Activated naive CD4-positive, alpha-beta T cell treated with Interleukin-2 at 50 U/mL for 16 hours (primary cell): ENCODE results near the gene CXXC5.

Experiments
- DNase-seq: peaks from one replicate; pipeline ENCODE4 v3.0.0-alpha.2; 2020

Gene CXXC5

GRCh38 chr5:139651853-139652787 lies 4.0 kb downstream of the CXXC5 start:
- peak; percentile 55 for DNase-seq

- no peak for DNase-seq
Measured at GRCh38 chr5:139652788-139653241, 4.7 kb downstream of the CXXC5 start.

- no peak for DNase-seq
Measured at GRCh38 chr5:139653616-139654015, 5.5 kb downstream of the CXXC5 start.

GRCh38 chr5:139654464-139654863 lies 6.3 kb downstream of the CXXC5 start:
- DNase-seq: no peak

- no peak for DNase-seq
Measured at GRCh38 chr5:139654871-139655491, 6.8 kb downstream of the CXXC5 start.

- no peak for DNase-seq
Measured at GRCh38 chr5:139655727-139656271, 7.7 kb downstream of the CXXC5 start.

GRCh38 chr5:139657363-139658321 lies 9.5 kb downstream of the CXXC5 start:
- no peak for DNase-seq

GRCh38 chr5:139658501-139658927 lies 10.4 kb downstream of the CXXC5 start:
- DNase-seq: no peak

GRCh38 chr5:139658928-139659667 lies 10.9 kb downstream of the CXXC5 start:
- DNase-seq: no peak

- no peak for DNase-seq
Measured at GRCh38 chr5:139659695-139660101, 11.5 kb downstream of the CXXC5 start.

GRCh38 chr5:139660105-139660922 lies 12.2 kb downstream of the CXXC5 start:
- DNase-seq: no peak

- DNase-seq: no peak
Measured at GRCh38 chr5:139660923-139661814, 13.0 kb downstream of the CXXC5 start.

GRCh38 chr5:139662617-139663016 lies 14.5 kb downstream of the CXXC5 start:
- no peak for DNase-seq

GRCh38 chr5:139663207-139664085 lies 15.3 kb downstream of the CXXC5 start:
- no peak for DNase-seq

GRCh38 chr5:139664086-139664693 lies 16.0 kb downstream of the CXXC5 start:
- DNase-seq: no peak

GRCh38 chr5:139664727-139665351 lies 16.7 kb downstream of the CXXC5 start:
- DNase-seq: no peak

GRCh38 chr5:139665626-139666025 lies 17.5 kb downstream of the CXXC5 start:
- DNase-seq: no peak

- DNase-seq: no peak
Measured at GRCh38 chr5:139666551-139666950, 18.4 kb downstream of the CXXC5 start.
